Fibroblast of lung (primary cell): ENCODE results near the gene MAP3K10. TPM values are rescaled to one million over a fixed set of nuclear protein-coding genes. Genes with fewer than 3 reads are reported as not detected.

ENCODE experiments used
- DNase-seq, 2 donors: peaks; one replicate each; pipeline versions ENCODE4 v3.0.0 to v3.0.0-alpha.2; 2010; ENCODE audit warnings: low read depth in 2 of 2
- H2AFZ ChIP-seq: 2 replicates; pipeline ENCODE4 v1.5.1; 2012; ENCODE audit warnings: low read length, control low read depth, inconsistent platforms
- H3K27ac ChIP-seq: 2 replicates; pipeline ENCODE4 v1.5.1; 2011; ENCODE audit warnings: low read length, control low read depth; ENCODE audit not compliant: insufficient read depth
- H3K27me3 ChIP-seq: 2 replicates; pipeline ENCODE4 v1.5.1; 2011; ENCODE audit warnings: mild to moderate bottlenecking, low read length; ENCODE audit not compliant: control insufficient read depth, insufficient read depth
- H3K36me3 ChIP-seq: 2 replicates; pipeline ENCODE4 v1.5.1; 2011; ENCODE audit warnings: low read length; ENCODE audit not compliant: control insufficient read depth, insufficient read depth
- H3K4me1 ChIP-seq: 2 replicates; pipeline ENCODE4 v1.5.1; 2011; ENCODE audit warnings: low read length; ENCODE audit not compliant: control insufficient read depth, insufficient read depth; ENCODE audit errors: extremely low read depth
- H3K4me2 ChIP-seq: 2 replicates; pipeline ENCODE4 v1.5.1; 2011; ENCODE audit warnings: low read length, control low read depth; ENCODE audit not compliant: insufficient read depth; ENCODE audit errors: extremely low read depth
- H3K4me3 ChIP-seq, 4 experiments: fragments of 200-600 bp in 1 of 4; sonication (generic) in 1 of 4; replicated peaks in 1 of 4; 2 replicates each; pipeline ENCODE4 v1.5.1; 2011 to 2016; ENCODE audit warnings: low read length in 4 of 4, low read depth in 3 of 4, mild to moderate bottlenecking in 3 of 4, control low read depth in 2 of 4, inconsistent platforms in 1 of 4, mixed read lengths in 1 of 4; ENCODE audit not compliant: insufficient read depth in 1 of 4; ENCODE audit errors: control extremely low read depth in 1 of 4
- H3K79me2 ChIP-seq: 2 replicates; pipeline ENCODE4 v1.5.1; 2012; ENCODE audit warnings: mild to moderate bottlenecking, low read length, inconsistent platforms; ENCODE audit not compliant: control insufficient read depth, insufficient read depth
- H3K9ac ChIP-seq: 2 replicates; pipeline ENCODE4 v1.5.1; 2011; ENCODE audit warnings: mild to moderate bottlenecking, low read length, control low read depth; ENCODE audit not compliant: insufficient read depth
- H3K9me3 ChIP-seq: 2 replicates; pipeline ENCODE4 v1.5.1; 2012; ENCODE audit warnings: low read depth, low read length; ENCODE audit not compliant: control insufficient read depth, insufficient read depth
- H4K20me1 ChIP-seq: 2 replicates; pipeline ENCODE4 v1.5.1; 2011; ENCODE audit warnings: low read length; ENCODE audit not compliant: control insufficient read depth, insufficient read depth; ENCODE audit errors: extremely low read depth
- CTCF ChIP-seq, 2 donors: IDR thresholded peaks in 1 of 2; conservative IDR thresholded peaks in 1 of 2; 1 replicate in 1 of 2; 2 replicates in 1 of 2; pipeline ENCODE4 v1.5.1; 2011 to 2012; ENCODE audit warnings: low read length in 2 of 2, control low read depth in 1 of 2, inconsistent platforms in 1 of 2, low read depth in 1 of 2, mild to moderate bottlenecking in 1 of 2
- EZH2 ChIP-seq: IDR thresholded peaks from 2 replicates; pipeline ENCODE4 v1.5.1; 2012; ENCODE audit warnings: low read length, control low read depth, mild to moderate bottlenecking; ENCODE audit errors: missing control alignments
- polyA plus RNA-seq, 2 donors: library from polyadenylated mRNA; depleted of rRNA in 1 of 2; stranded (reverse) in 1 of 2; unstranded in 1 of 2; fragments of >200 nt; gene quantifications; 2 replicates each; pipeline ENCODE4 v1.2.1, GENCODE V29; 2011 to 2012; ENCODE audit warnings: missing spikeins in 1 of 2
- total RNA-seq: library from RNA; depleted of rRNA; stranded (reverse); fragments of >200 nt; gene quantifications from 2 replicates; pipeline ENCODE4 v1.2.1, GENCODE V29; 2014

The MAP3K10 gene
- total and polyA plus RNA-seq, 2 donors (not counting 1 experiment from before 2014, with no cell fraction given): 2.7 to 7.4 TPM

DNA sequence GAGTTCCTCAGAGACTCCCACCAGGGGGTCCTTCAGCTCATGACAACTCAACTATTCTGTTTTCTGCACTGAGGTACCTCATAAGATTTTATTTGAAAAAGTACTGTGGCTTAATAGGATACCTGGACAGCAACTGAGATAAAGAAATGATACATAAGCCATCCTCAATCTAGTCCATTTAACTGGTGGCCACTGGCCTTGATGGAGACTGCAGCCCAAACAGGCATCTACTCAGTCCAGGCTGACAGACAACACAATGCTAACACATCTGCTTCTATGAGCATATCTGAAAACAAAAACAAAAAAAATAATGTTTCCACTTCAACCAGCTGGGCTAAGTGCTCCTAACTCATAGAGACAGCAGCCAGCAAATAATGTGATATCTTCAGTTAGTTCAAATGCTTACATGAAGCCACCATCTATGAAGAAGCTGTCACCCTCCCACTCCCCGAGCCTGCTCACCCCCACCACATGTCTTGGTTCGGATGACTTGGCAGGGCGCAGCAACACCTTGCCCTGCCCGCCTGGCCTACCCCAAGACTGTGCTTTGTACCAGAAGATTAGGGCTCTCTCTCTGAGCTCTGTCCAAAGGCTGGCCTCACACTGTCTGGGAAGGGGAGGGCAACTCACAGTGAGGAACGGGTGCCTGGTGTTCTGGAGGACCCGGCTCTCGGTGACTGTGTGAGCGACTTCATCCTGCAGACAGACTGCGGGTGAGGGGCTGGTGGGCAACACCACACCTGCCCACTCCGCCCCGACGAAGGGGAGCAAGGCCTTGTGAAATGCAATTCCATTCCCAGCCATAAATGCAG is 48.4 kb downstream of the MAP3K10 start:
- peaks cover 2% of the 10 kb centered on the region for H3K79me2 ChIP-seq
- H3K9me3 ChIP-seq: no peaks in the 10 kb centered on the region
- no peaks in the 10 kb centered on the region for H3K27me3 ChIP-seq
- H3K36me3 ChIP-seq: peaks cover 15% of the 10 kb centered on the region
- H3K4me1 ChIP-seq: no peaks in the 10 kb centered on the region
- no peak overlapping the region for H3K4me3 ChIP-seq
- no peak overlapping the region for H2AFZ ChIP-seq
- no peak for TF ChIP-seq CTCF (conservative IDR thresholded peaks at IDR 0.05 in 1 of 2, IDR thresholded peaks at IDR 0.05 in 1 of 2; ENCODE audit: low read depth in 1 of 2, low read length in 2 of 2)
- TF ChIP-seq EZH2: no peak
- H3K9ac ChIP-seq: no peak overlapping the region
- no peaks in the 10 kb centered on the region for H4K20me1 ChIP-seq
- H3K4me2 ChIP-seq: no peak overlapping the region
- no peak overlapping the region for H3K27ac ChIP-seq
- no peak for DNase-seq

GRCh38 chr19:40240332-40240731 is 49.1 kb downstream of the MAP3K10 start:
- TF ChIP-seq EZH2 (no peak), CTCF (conservative IDR thresholded peaks at IDR 0.05 in 1 of 2, IDR thresholded peaks at IDR 0.05 in 1 of 2; ENCODE audit: low read depth in 1 of 2, low read length in 2 of 2) (no peak)
- Histone ChIP-seq H3K4me3 (no peak overlapping the region), H3K27me3 (no peaks in the 10 kb centered on the region), H3K9ac (no peak overlapping the region), H3K4me2 (no peak overlapping the region), H3K79me2 (peaks cover 2% of the 10 kb centered on the region), H3K4me1 (no peaks in the 10 kb centered on the region), H4K20me1 (no peaks in the 10 kb centered on the region), H3K9me3 (no peaks in the 10 kb centered on the region), H3K36me3 (peaks cover 13% of the 10 kb centered on the region), H3K27ac (no peak overlapping the region), H2AFZ (no peak overlapping the region)
- no peak for DNase-seq

DNA sequence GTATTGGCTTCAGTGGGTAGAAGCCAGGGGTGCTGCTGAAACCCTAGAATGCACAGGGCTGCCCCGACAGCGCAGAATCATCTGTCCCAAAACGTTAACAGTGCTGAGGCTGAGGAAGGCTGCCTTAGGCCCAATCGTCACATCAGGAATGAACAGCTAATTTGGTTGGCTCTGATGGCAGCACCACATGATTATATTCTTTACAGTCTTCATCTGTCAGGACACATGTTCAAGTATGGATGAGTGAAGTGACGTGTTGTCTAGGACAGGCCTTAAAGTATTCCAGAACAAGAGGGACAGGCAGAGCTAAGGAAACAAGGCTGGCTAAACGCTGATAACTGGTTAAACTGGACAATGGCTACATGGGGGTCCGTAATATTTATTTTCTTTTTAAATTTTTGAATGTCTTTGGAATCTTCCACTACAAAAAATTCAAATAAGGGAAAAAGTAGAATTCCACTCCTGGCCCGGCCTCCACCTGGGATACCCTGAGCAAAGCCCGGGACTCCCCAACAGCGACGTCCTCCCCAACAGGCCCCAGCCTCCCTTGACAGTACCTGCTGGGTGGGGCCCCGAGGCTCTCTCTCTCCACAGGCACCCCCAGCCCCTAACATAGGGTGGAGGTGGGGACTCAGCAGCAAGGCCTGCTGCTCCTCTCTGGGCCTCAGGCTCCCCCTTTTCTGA is 50.0 kb downstream of the MAP3K10 start:
- no peaks in the 10 kb centered on the region for H4K20me1 ChIP-seq
- H3K36me3 ChIP-seq: peaks cover 8% of the 10 kb centered on the region
- no peak overlapping the region for H2AFZ ChIP-seq
- no peaks in the 10 kb centered on the region for H3K9me3 ChIP-seq
- H3K27me3 ChIP-seq: no peaks in the 10 kb centered on the region
- H3K4me2 ChIP-seq: no peak overlapping the region
- H3K4me1 ChIP-seq: no peaks in the 10 kb centered on the region
- H3K79me2 ChIP-seq: peaks cover 2% of the 10 kb centered on the region
- TF ChIP-seq EZH2: no peak
- TF ChIP-seq CTCF (conservative IDR thresholded peaks at IDR 0.05 in 1 of 2, IDR thresholded peaks at IDR 0.05 in 1 of 2; ENCODE audit: low read depth in 1 of 2, low read length in 2 of 2): no peak
- no peak overlapping the region for H3K4me3 ChIP-seq
- DNase-seq: no peak
- peak overlapping the region; percentile 18 for H3K27ac ChIP-seq
- no peak overlapping the region for H3K9ac ChIP-seq
